ENCODE data around the gene TNS4.

- TF ChIP-seq CTCF (IDR thresholded peaks at IDR 0.05) (no peak), EZH2 (IDR thresholded peaks at IDR 0.05; ENCODE audit: borderline replicate concordance, insufficient read depth, low read depth, low read length, poor library complexity, severe bottlenecking) (no peak)
These were observed 714 bp downstream of the TNS4 start for GRCh38 chr17:40500709-40501108.

All from B cell (primary cell).